Measurements from ENCODE around the gene RAB17.

Gene RAB17

GRCh38 chr2:237571551-237571950 is 19.0 kb downstream of the RAB17 start:
- H3K27me3 ChIP-seq (ENCODE audit: insufficient read depth, low read length): peaks cover 10% of the 10 kb centered on the region; the same call in 1 of the 2 replicates
- no peaks in the 10 kb centered on the region for H3K4me1 ChIP-seq (ENCODE audit: insufficient read depth, low read length, severe bottlenecking)
- no peak overlapping the region for H3K9ac ChIP-seq (ENCODE audit: low read length)
- no peak overlapping the region for H3K27ac ChIP-seq (ENCODE audit: low read depth, low read length, poor library complexity, severe bottlenecking)
- no peak overlapping the region for H2AFZ ChIP-seq (ENCODE audit: low read length)
- H3F3A ChIP-seq (ENCODE audit: insufficient read depth, low read length): no peaks in the 10 kb centered on the region
- no peaks in the 10 kb centered on the region for H3K36me3 ChIP-seq (ENCODE audit: insufficient read depth, low read length)
- no peaks in the 10 kb centered on the region for H3K79me2 ChIP-seq (ENCODE audit: insufficient read depth, low read length)
- no peak overlapping the region for H3K4me3 ChIP-seq (ENCODE audit: low read depth, low read length, poor library complexity, severe bottlenecking)
- no peaks in the 10 kb centered on the region for H4K20me1 ChIP-seq (ENCODE audit: insufficient read depth, low read length)
- no peak overlapping the region for H3K4me2 ChIP-seq (ENCODE audit: low read length)
- H3K9me3 ChIP-seq (ENCODE audit: low read length): no peaks in the 10 kb centered on the region
- no peaks in the 10 kb centered on the region for H3K9me2 ChIP-seq (ENCODE audit: low read depth, low read length)
- no peak for TF ChIP-seq CTCF (IDR thresholded peaks at IDR 0.05; ENCODE audit: low read length)
- no peak for TF ChIP-seq EZH2 (IDR thresholded peaks at IDR 0.05; ENCODE audit: borderline replicate concordance, low read length)

GRCh38 chr2:237570776-237571335 is 19.7 kb downstream of the RAB17 start:
- H2AFZ ChIP-seq (ENCODE audit: low read length): no peak overlapping the region
- H3F3A ChIP-seq (ENCODE audit: insufficient read depth, low read length): no peaks in the 10 kb centered on the region
- no peak overlapping the region for H3K9ac ChIP-seq (ENCODE audit: low read length)
- H3K4me2 ChIP-seq (ENCODE audit: low read length): no peak overlapping the region
- no peaks in the 10 kb centered on the region for H3K9me3 ChIP-seq (ENCODE audit: low read length)
- no peaks in the 10 kb centered on the region for H3K36me3 ChIP-seq (ENCODE audit: insufficient read depth, low read length)
- H3K4me1 ChIP-seq (ENCODE audit: insufficient read depth, low read length, severe bottlenecking): no peaks in the 10 kb centered on the region
- peaks cover 10% of the 10 kb centered on the region; the same call in 1 of the 2 replicates for H3K27me3 ChIP-seq (ENCODE audit: insufficient read depth, low read length)
- TF ChIP-seq CTCF (IDR thresholded peaks at IDR 0.05; ENCODE audit: low read length) (no peak), EZH2 (IDR thresholded peaks at IDR 0.05; ENCODE audit: borderline replicate concordance, low read length) (no peak)
- no peaks in the 10 kb centered on the region for H3K9me2 ChIP-seq (ENCODE audit: low read depth, low read length)
- no peaks in the 10 kb centered on the region for H4K20me1 ChIP-seq (ENCODE audit: insufficient read depth, low read length)
- H3K27ac ChIP-seq (ENCODE audit: low read depth, low read length, poor library complexity, severe bottlenecking): no peak overlapping the region
- H3K4me3 ChIP-seq (ENCODE audit: low read depth, low read length, poor library complexity, severe bottlenecking): no peak overlapping the region
- H3K79me2 ChIP-seq (ENCODE audit: insufficient read depth, low read length): no peaks in the 10 kb centered on the region

DNA sequence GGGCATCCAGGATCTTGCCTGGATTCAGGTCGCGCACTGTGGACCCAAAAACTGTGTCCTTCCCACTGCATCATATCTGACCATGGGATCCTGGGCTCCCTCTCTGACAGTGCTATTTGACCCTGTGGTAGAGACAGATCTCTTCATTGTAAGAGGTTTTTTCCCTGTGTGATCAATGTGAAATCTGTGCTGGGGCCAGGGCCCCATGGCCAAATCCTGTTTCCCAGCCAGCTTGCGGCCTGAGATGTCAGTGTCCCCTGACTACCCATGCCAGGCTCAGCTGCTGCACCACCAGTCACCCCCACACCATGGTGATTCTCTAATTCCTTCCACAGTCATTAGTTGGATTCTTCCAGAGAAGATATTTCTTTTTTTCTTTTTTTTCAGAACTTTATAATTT is 20.6 kb downstream of the RAB17 start:
- Histone ChIP-seq H3K27me3 (ENCODE audit: insufficient read depth, low read length) (peaks cover 10% of the 10 kb centered on the region; the same call in 1 of the 2 replicates), H2AFZ (ENCODE audit: low read length) (no peak overlapping the region), H3K79me2 (ENCODE audit: insufficient read depth, low read length) (no peaks in the 10 kb centered on the region), H3F3A (ENCODE audit: insufficient read depth, low read length) (no peaks in the 10 kb centered on the region), H3K4me1 (ENCODE audit: insufficient read depth, low read length, severe bottlenecking) (no peaks in the 10 kb centered on the region), H3K36me3 (ENCODE audit: insufficient read depth, low read length) (no peaks in the 10 kb centered on the region), H3K4me3 (ENCODE audit: low read depth, low read length, poor library complexity, severe bottlenecking) (no peak overlapping the region), H3K27ac (ENCODE audit: low read depth, low read length, poor library complexity, severe bottlenecking) (no peak overlapping the region), H3K9ac (ENCODE audit: low read length) (no peak overlapping the region), H4K20me1 (ENCODE audit: insufficient read depth, low read length) (no peaks in the 10 kb centered on the region), H3K9me3 (ENCODE audit: low read length) (no peaks in the 10 kb centered on the region), H3K9me2 (ENCODE audit: low read depth, low read length) (no peaks in the 10 kb centered on the region), H3K4me2 (ENCODE audit: low read length) (no peak overlapping the region)
- TF ChIP-seq EZH2 (IDR thresholded peaks at IDR 0.05; ENCODE audit: borderline replicate concordance, low read length) (no peak), CTCF (IDR thresholded peaks at IDR 0.05; ENCODE audit: low read length) (no peak)
